Measurements from ENCODE around the gene TTC14.

TTC14 gene

GRCh38 chr3:180646187-180646790 lies 44.3 kb downstream of the TTC14 start:
- H3K9ac ChIP-seq = no peak overlapping the region
- no peak overlapping the region for H3K27ac ChIP-seq
- H3K4me3 ChIP-seq (ENCODE audit: low read depth, low read length) = no peak overlapping the region
- H3K27me3 ChIP-seq (ENCODE audit: control insufficient read depth, insufficient read depth, low read length) = no peaks in the 10 kb centered on the region
- no peaks in the 10 kb centered on the region for H3K36me3 ChIP-seq (ENCODE audit: control insufficient read depth, insufficient read depth, low read length)
- H3K4me2 ChIP-seq (ENCODE audit: low read length) = no peak overlapping the region
- H3K79me2 ChIP-seq = no peaks in the 10 kb centered on the region
- no peaks in the 10 kb centered on the region for H3K9me3 ChIP-seq (ENCODE audit: control insufficient read depth, low read length)
- peak; percentile 22 for TF ChIP-seq CTCF (IDR thresholded peaks at IDR 0.05)
- no peaks in the 10 kb centered on the region for H3K4me1 ChIP-seq
- no peak overlapping the region for H2AFZ ChIP-seq

- no peak overlapping the region for H3K27ac ChIP-seq
- H3K79me2 ChIP-seq = no peaks in the 10 kb centered on the region
- H3K27me3 ChIP-seq (ENCODE audit: control insufficient read depth, insufficient read depth, low read length) = no peaks in the 10 kb centered on the region
- H3K4me3 ChIP-seq (ENCODE audit: low read depth, low read length) = no peak overlapping the region
- no peaks in the 10 kb centered on the region for H3K9me3 ChIP-seq (ENCODE audit: control insufficient read depth, low read length)
- no peaks in the 10 kb centered on the region for H3K36me3 ChIP-seq (ENCODE audit: control insufficient read depth, insufficient read depth, low read length)
- no peaks in the 10 kb centered on the region for H3K4me1 ChIP-seq
- H3K9ac ChIP-seq = no peak overlapping the region
- no peak overlapping the region for H3K4me2 ChIP-seq (ENCODE audit: low read length)
- no peak for TF ChIP-seq CTCF (IDR thresholded peaks at IDR 0.05)
- no peak overlapping the region for H2AFZ ChIP-seq
These were observed 54.4 kb downstream of the TTC14 start for GRCh38 chr3:180656406-180656805.

- H3K27ac ChIP-seq = no peak overlapping the region
- no peaks in the 10 kb centered on the region for H3K79me2 ChIP-seq
- no peaks in the 10 kb centered on the region for H3K27me3 ChIP-seq (ENCODE audit: control insufficient read depth, insufficient read depth, low read length)
- no peak overlapping the region for H3K4me2 ChIP-seq (ENCODE audit: low read length)
- H3K36me3 ChIP-seq (ENCODE audit: control insufficient read depth, insufficient read depth, low read length) = no peaks in the 10 kb centered on the region
- no peak overlapping the region for H3K4me3 ChIP-seq (ENCODE audit: low read depth, low read length)
- H2AFZ ChIP-seq = no peak overlapping the region
- no peak overlapping the region for H3K9ac ChIP-seq
- no peaks in the 10 kb centered on the region for H3K4me1 ChIP-seq
- no peaks in the 10 kb centered on the region for H3K9me3 ChIP-seq (ENCODE audit: control insufficient read depth, low read length)
- no peak for TF ChIP-seq CTCF (IDR thresholded peaks at IDR 0.05)
These were observed 55.1 kb downstream of the TTC14 start for GRCh38 chr3:180657094-180657493.

All from parathyroid adenoma (tissue), 2 donors.